ENCODE results near the gene UNC13D.
A peak's percentile ranks its signal among the peaks of the same experiment; 100 is the strongest.

UNC13D gene

DNA sequence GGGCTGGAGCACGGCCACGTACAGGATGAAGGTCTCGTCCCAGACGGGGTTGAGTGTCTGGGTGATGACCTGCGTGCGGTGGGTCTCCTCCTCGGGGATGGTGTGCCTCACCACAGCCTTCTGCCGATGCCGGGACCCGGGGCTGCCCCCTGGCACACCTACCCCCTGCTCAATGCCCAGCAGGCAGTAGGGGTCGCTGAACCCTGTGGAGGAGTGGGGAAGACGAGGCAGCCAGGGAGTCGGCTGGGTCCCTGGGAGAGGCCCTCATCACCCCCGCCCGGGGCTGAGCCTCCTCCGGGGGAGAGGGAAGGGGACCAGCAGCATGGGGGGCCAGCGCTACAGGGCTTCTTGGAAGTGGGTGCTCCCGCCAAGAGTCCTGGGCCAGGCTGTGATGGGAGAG, 1.8 kb downstream of the UNC13D start:
- peak overlapping the region; percentile 96 for H3K4me3 Mint-ChIP-seq
- peaks cover 26% of the 10 kb centered on the region for H3K4me1 Mint-ChIP-seq
- H3K27ac Mint-ChIP-seq, result peak overlapping the region; percentile 42
- H3K9me3 Mint-ChIP-seq, result no peaks in the 10 kb centered on the region
- H3K36me3 Mint-ChIP-seq, result peaks cover 46% of the 10 kb centered on the region
- CTCF ChIA-PET, result interaction anchor here (0.9 to 8.0 kb wide), 4 partner anchors 8 to 19 kb away, joined by 3 to 74 read pairs (median 30); no protein-coding TSS in a partner anchor
- DNase-seq, result no peak
- no peaks in the 10 kb centered on the region for H3K27me3 Mint-ChIP-seq

- Mint-ChIP-seq H3K9me3 (no peaks in the 10 kb centered on the region), H3K27me3 (no peaks in the 10 kb centered on the region), H3K36me3 (peaks cover 35% of the 10 kb centered on the region), H3K27ac (peak overlapping the region; percentile 33), H3K4me1 (peaks cover 26% of the 10 kb centered on the region), H3K4me3 (no peak overlapping the region)
- DNase-seq, result no peak
- CTCF ChIA-PET, result interaction anchor here (1.1 kb wide), 1 partner anchor 12 kb away, joined by 3 read pairs; no protein-coding TSS in a partner anchor
These were observed 3.4 kb downstream of the UNC13D start for GRCh38 chr17:75840799-75841164.

DNA sequence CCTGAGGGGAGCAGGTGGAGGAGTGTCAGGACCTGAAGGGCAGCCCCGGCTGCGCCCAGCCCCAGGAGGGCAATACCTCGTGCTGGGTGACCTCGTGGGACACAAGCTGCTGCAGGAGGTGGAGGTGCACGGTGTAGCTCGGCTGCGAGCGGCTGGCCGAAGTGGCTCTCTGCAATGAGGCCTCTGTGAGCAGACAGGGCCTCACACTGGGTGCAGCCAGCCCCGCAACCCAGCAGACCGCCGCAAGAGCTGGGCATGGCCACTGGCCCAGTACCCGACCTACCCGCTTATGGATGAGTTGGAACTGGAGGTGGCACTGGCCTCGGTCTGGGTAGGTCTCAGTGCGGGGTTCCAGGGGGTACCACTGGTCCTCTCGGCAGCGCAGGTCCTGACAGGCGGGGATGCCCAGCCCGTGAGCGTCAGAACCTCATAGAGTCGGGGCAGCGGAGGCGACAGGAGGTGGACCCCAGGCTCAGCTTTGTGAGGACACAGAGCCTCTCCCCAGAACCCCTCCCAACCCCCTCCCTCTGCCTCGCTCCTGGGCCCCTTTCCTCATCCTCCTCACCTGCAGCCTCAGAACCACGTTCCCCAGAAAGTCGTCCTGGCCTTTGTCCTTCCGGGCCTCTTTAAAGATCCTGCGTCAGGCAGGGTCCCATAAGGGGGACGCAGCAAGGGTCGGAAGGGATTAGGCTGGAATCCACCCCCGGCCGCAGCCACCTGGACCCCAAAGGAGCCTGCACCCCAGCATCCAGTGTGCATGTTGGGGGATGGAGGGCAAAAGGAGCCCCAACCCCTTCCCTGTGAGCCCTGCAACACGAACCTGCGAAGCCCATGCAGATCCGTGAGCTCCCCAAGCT, 4.0 kb downstream of the UNC13D start:
- Mint-ChIP-seq H3K9me3 (no peaks in the 10 kb centered on the region), H3K27me3 (no peaks in the 10 kb centered on the region), H3K27ac (peak overlapping the region; percentile 33), H3K4me3 (no peak overlapping the region), H3K36me3 (peaks cover 31% of the 10 kb centered on the region), H3K4me1 (peaks cover 24% of the 10 kb centered on the region)
- CTCF ChIA-PET, result interaction anchor here (1.0 to 1.1 kb wide), 3 partner anchors 7 to 13 kb away, joined by 3 read pairs; no protein-coding TSS in a partner anchor
- DNase-seq, result no peak

- no peak for DNase-seq
- no peak overlapping the region for H3K4me3 Mint-ChIP-seq
- peaks cover 43% of the 10 kb centered on the region for H3K36me3 Mint-ChIP-seq
- no peaks in the 10 kb centered on the region for H3K9me3 Mint-ChIP-seq
- H3K4me1 Mint-ChIP-seq, result peaks cover 34% of the 10 kb centered on the region
- no peaks in the 10 kb centered on the region for H3K27me3 Mint-ChIP-seq
- CTCF ChIA-PET, result interaction anchor here (1.3 kb wide), 1 partner anchor 12 kb away, joined by 5 read pairs; no protein-coding TSS in a partner anchor
- no peak overlapping the region for H3K27ac Mint-ChIP-seq
These were observed 5.8 kb downstream of the UNC13D start for GRCh38 chr17:75838410-75838809.

DNA sequence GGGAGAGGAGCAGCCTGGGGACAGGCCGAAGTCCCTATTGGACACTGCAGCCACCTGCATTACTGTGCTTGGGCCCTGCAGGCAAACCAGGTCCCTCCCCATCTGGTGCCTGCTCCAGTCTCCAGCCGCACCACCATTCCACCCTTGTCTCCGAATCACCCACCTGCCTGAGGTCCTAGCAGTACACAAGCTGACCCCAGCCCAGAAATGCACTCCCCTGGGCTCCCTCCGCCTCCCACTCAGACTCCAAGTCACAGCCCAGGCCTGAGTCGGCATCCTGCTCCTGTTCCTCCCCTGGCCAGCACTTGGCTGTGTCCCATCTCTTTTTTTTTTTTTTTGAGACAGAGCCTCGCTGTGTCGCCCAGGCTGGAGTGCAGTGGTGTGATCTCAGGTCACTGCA, 6.3 kb downstream of the UNC13D start:
- Mint-ChIP-seq H3K9me3 (no peaks in the 10 kb centered on the region), H3K27ac (no peak overlapping the region), H3K36me3 (peaks cover 45% of the 10 kb centered on the region), H3K4me1 (peaks cover 37% of the 10 kb centered on the region), H3K27me3 (no peaks in the 10 kb centered on the region), H3K4me3 (no peak overlapping the region)
- no peak for DNase-seq
- CTCF ChIA-PET, result interaction anchor here (1.3 kb wide), 1 partner anchor 11 kb away, joined by 5 read pairs; no protein-coding TSS in a partner anchor

DNA sequence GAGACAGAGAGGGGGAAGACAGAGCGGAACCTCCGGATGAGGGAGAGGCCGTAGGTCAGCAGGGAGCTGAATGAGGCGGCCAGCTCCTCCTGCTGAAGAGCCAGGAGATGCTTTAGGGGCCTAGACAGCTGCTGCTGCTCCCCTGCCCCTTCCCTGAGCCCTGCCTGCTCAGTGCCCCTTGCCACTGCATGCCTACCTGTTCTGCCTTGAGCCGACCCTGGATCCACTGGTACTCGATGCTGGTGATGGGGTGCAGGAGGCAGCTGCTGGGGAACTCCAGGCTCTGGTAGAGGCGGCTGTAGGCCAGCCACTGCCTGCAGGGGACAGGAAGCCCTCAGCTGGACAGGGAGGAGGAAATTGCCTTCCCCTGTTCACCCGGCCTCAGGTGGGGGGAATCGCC, 7.6 kb downstream of the UNC13D start:
- DNase-seq, result no peak
- peaks cover 43% of the 10 kb centered on the region for H3K4me1 Mint-ChIP-seq
- peaks cover 49% of the 10 kb centered on the region for H3K36me3 Mint-ChIP-seq
- CTCF ChIA-PET, result interaction anchor here (1.6 kb wide), 1 partner anchor 11 kb away, joined by 4 read pairs; no protein-coding TSS in a partner anchor
- H3K27ac Mint-ChIP-seq, result no peak overlapping the region
- no peaks in the 10 kb centered on the region for H3K9me3 Mint-ChIP-seq
- no peaks in the 10 kb centered on the region for H3K27me3 Mint-ChIP-seq
- H3K4me3 Mint-ChIP-seq, result no peak overlapping the region

DNA sequence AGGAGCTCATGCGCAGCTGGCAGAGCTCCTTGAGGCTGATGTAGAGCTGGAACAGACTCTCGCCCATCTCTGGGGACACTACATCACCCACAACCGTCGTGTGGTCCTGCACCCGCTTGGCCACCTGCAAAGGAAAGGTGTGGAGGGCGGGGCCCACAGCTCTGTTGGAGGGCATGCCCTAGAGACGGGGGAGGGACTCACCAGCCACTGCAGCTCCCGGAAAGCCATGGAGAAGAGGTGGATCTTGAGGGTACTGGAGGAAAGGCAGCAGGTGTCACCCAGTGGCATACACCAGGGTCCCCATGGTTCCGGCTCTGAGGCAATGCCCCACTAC, 8.6 kb downstream of the UNC13D start:
- H3K9me3 Mint-ChIP-seq, result no peaks in the 10 kb centered on the region
- peaks cover 44% of the 10 kb centered on the region for H3K4me1 Mint-ChIP-seq
- CTCF ChIA-PET, result interaction anchor here (1.6 kb wide), 1 partner anchor 12 kb away, joined by 4 read pairs; no protein-coding TSS in a partner anchor
- H3K4me3 Mint-ChIP-seq, result no peak overlapping the region
- H3K36me3 Mint-ChIP-seq, result peaks cover 51% of the 10 kb centered on the region
- DNase-seq, result no peak
- no peak overlapping the region for H3K27ac Mint-ChIP-seq
- no peaks in the 10 kb centered on the region for H3K27me3 Mint-ChIP-seq

- Mint-ChIP-seq H3K27ac (peak overlapping the region; percentile 2), H3K27me3 (no peaks in the 10 kb centered on the region), H3K9me3 (no peaks in the 10 kb centered on the region), H3K36me3 (peaks cover 54% of the 10 kb centered on the region), H3K4me1 (peaks cover 44% of the 10 kb centered on the region), H3K4me3 (no peak overlapping the region)
- CTCF ChIA-PET, result interaction anchor here (1.0 to 1.6 kb wide), 3 partner anchors 13 to 82 kb away, joined by 3 to 4 read pairs (median 3); no protein-coding TSS in a partner anchor
- no peak for DNase-seq
These were observed 9.1 kb downstream of the UNC13D start for GRCh38 chr17:75834928-75835653.

DNA sequence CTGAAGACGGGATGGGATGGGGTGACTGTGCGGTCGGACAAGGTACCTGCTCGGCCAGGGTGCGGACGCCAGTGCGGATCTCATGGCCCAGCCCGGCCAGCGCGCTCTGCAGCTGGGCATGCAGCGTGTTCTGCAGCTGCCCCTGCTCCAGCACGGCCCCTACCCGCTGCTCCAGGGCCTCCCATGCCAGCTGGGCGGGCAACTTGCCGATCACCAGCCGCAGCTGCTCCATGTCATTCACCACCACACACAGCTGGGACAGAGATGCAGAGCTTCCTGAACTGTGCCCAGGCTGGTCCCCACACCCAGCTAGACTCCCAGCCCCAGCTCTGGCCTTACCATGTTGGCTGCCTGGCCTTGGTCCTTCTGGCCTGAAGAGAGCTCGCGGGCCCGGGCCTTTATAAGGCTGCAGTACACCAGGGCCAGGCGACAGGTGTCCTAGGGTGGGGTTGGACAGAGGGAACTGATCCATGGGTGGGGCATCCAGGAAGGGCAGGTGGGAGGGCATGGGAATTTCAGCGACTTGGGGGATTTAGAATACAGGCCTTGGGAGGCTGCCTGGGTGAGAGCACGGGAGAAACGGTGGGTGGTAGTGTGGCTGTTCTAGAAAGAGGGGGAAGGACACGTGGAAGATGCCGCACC, 9.8 kb downstream of the UNC13D start:
- no peak for DNase-seq
- peaks cover 42% of the 10 kb centered on the region for H3K4me1 Mint-ChIP-seq
- H3K9me3 Mint-ChIP-seq, result no peaks in the 10 kb centered on the region
- H3K4me3 Mint-ChIP-seq, result no peak overlapping the region
- CTCF ChIA-PET, result interaction anchor here (0.8 to 2.3 kb wide), 5 partner anchors 9 to 81 kb away, joined by 3 to 9 read pairs (median 3); partner anchors contain the start of gene UNC13D
- no peaks in the 10 kb centered on the region for H3K27me3 Mint-ChIP-seq
- peak overlapping the region; percentile 94 for H3K27ac Mint-ChIP-seq
- peaks cover 57% of the 10 kb centered on the region for H3K36me3 Mint-ChIP-seq

DNA sequence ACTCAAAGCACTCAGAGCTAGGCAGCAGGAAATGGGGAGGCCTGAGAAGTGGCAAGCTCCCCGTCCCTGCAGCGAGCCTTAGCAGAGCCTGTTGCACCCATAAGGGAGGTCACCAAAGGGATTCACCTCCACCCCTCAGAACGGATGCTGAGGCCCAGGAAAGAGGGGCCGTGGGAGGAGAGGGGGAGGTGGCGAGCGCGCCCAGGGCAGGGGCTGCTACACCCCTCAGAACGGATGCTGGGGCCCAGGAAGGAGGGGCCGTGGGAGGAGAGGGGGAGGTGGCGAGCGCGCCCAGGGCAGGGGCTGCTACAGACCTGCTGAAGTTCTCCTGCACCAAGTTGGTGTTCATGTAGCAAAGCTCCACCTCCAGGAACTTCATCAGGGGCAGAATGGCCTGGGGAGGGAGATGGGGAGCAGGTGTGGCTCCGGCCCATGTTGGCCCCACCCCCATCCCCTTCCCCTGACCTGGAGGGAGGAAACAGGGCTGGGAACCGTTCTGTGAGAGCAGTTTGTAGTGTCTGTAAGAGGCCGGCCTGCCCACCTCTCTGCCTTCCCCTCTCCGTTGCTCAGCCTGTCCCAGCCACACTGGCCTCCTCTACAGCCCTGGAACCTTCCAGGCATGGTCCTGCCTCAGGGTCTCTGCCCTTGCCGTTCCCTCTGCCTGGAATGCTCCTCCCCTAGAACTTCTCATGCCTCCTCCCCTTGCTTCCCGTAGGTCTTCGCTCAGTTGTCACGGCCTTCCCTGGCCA, 11.4 kb downstream of the UNC13D start:
- H3K4me1 Mint-ChIP-seq, result peaks cover 46% of the 10 kb centered on the region

DNA sequence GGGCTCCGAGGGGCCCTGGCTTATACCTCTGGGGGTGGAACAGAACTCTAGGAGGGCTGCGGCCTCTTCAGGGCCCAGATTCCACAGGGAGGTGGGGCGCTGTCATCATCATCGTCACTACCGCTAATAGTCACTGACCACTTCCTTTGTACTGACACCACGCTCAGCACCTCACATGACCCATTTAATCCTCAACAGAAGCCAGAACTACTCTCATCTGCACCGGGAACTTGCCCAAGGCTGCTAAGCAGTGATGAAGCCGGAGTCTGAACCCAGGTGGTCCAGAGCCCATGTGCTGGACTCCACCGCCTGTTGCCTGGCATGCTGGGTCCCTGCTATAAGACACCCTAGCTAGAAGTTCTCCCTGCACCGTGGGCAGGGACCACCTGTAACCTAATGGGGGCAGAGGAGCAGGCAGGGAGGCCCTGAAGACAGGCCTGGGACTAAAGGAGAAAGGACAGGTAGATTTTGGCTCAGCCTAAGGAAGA, 12.0 kb downstream of the UNC13D start:
- peak overlapping the region; percentile 48 for H3K4me3 Mint-ChIP-seq
- H3K27ac Mint-ChIP-seq, result peak overlapping the region; percentile 94
- CTCF ChIA-PET, result interaction anchor here (0.7 to 2.3 kb wide), 9 partner anchors 11 to 79 kb away, joined by 3 to 9 read pairs (median 5); partner anchors contain the start of genes TRIM65 and WBP2
- peaks cover 50% of the 10 kb centered on the region for H3K36me3 Mint-ChIP-seq
- H3K9me3 Mint-ChIP-seq, result no peaks in the 10 kb centered on the region
- H3K27me3 Mint-ChIP-seq, result no peaks in the 10 kb centered on the region
- peaks cover 51% of the 10 kb centered on the region for H3K4me1 Mint-ChIP-seq
- DNase-seq, result peak; percentile 62

More for the DNA sequence above, 11.4 kb downstream of the UNC13D start:
- Mint-ChIP-seq H3K9me3 (no peaks in the 10 kb centered on the region), H3K36me3 (peaks cover 53% of the 10 kb centered on the region), H3K4me3 (peak overlapping the region; percentile 48), H3K27ac (peak overlapping the region; percentile 94), H3K27me3 (no peaks in the 10 kb centered on the region)
- DNase-seq, result peak; percentile 63
- CTCF ChIA-PET, result interaction anchor here (0.7 to 2.3 kb wide), 9 partner anchors 10 to 80 kb away, joined by 3 to 9 read pairs (median 5); partner anchors contain the start of genes TRIM65 and WBP2

DNA sequence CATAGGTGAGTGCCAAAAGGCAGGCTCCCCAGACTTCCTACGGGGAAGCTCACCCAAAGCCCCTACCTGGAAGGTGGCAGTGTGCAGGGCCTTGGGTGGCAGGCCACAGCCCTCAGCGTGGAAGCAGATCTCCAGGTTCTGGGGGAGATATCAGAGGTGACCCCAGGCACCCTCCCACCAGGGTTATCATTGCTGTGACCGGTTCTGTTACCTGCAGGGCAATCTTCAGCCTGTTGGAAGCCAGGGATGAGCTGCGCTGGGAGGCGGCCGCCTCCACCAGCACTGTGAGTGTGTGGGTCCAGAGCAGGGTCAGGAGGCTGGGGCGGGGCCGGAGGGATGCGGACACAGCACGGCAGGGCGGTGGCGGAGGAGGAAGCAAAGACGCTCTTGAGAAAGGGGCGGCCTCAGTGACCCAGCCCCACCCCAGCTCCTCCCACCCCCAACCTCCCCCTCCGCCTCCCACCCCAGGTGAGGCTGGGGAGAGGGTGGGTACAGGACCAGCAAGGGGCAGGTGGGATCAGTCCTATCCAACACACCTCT, 13.1 kb downstream of the UNC13D start:
- peak overlapping the region; percentile 65 for H3K27ac Mint-ChIP-seq
- peaks cover 56% of the 10 kb centered on the region for H3K4me1 Mint-ChIP-seq
- CTCF ChIA-PET, result interaction anchor here (1.0 to 7.5 kb wide), 10 partner anchors 15 to 173 kb away, joined by 3 to 55 read pairs (median 8); partner anchors contain the start of genes UNC13D and WBP2

More for the DNA sequence above, 13.1 kb downstream of the UNC13D start:
- Mint-ChIP-seq H3K9me3 (no peaks in the 10 kb centered on the region), H3K4me3 (no peak overlapping the region), H3K36me3 (peaks cover 48% of the 10 kb centered on the region), H3K27me3 (no peaks in the 10 kb centered on the region)
- DNase-seq, result no peak

Measured in activated naive CD4-positive, alpha-beta T cell treated with anti-CD3 and anti-CD28 coated beads, Interleukin-2, amount 10 ng/mL, durations not matched to agents 7 days and 5 days (primary cell).